LNCaP clone FGC (cell line): ENCODE results near the gene ARID1B.

Source experiments
- DNase-seq: peaks from one replicate; pipeline ENCODE4 v3.0.0-alpha.2; 2011; ENCODE audit warnings: low read depth
- H3K4me3 ChIP-seq: 2 replicates; pipeline ENCODE4 v1.5.1; 2011; ENCODE audit warnings: mild to moderate bottlenecking, low read depth, low read length, control low read depth
- CTCF ChIP-seq: IDR thresholded peaks from 2 replicates; pipeline ENCODE4 v1.5.1; 2012; ENCODE audit warnings: mild to moderate bottlenecking; ENCODE audit not compliant: control insufficient read depth, insufficient read depth; ENCODE audit errors: extremely low read depth

The ARID1B gene

GRCh38 chr6:156948277-156948676 is 171.1 kb downstream of the ARID1B start:
- no peak for DNase-seq
- TF ChIP-seq CTCF: no peak
- no peak overlapping the region for H3K4me3 ChIP-seq

GRCh38 chr6:156948807-156949206 is 171.6 kb downstream of the ARID1B start:
- H3K4me3 ChIP-seq: no peak overlapping the region
- no peak for TF ChIP-seq CTCF
- DNase-seq: no peak

- no peak for DNase-seq
- no peak overlapping the region for H3K4me3 ChIP-seq
- no peak for TF ChIP-seq CTCF
These were observed 172.2 kb downstream of the ARID1B start for GRCh38 chr6:156949376-156949775.

GRCh38 chr6:156950084-156950483 is 172.9 kb downstream of the ARID1B start:
- no peak for DNase-seq
- H3K4me3 ChIP-seq: no peak overlapping the region
- no peak for TF ChIP-seq CTCF

GRCh38 chr6:156950531-156950930 is 173.4 kb downstream of the ARID1B start:
- no peak for DNase-seq
- no peak overlapping the region for H3K4me3 ChIP-seq

GRCh38 chr6:156952401-156952800 is 175.2 kb downstream of the ARID1B start:
- H3K4me3 ChIP-seq: no peak overlapping the region
- no peak for DNase-seq
- no peak for TF ChIP-seq CTCF

More at GRCh38 chr6:156950531-156950930, 173.4 kb downstream of the ARID1B start:
- TF ChIP-seq CTCF: no peak

GRCh38 chr6:156953127-156953478 is 175.9 kb downstream of the ARID1B start:
- no peak for TF ChIP-seq CTCF
- no peak for DNase-seq
- peak overlapping the region; percentile 8; the same call in 1 of the 2 replicates for H3K4me3 ChIP-seq
